ENCODE results near the gene SLC8B1.

SLC8B1 gene

DNA sequence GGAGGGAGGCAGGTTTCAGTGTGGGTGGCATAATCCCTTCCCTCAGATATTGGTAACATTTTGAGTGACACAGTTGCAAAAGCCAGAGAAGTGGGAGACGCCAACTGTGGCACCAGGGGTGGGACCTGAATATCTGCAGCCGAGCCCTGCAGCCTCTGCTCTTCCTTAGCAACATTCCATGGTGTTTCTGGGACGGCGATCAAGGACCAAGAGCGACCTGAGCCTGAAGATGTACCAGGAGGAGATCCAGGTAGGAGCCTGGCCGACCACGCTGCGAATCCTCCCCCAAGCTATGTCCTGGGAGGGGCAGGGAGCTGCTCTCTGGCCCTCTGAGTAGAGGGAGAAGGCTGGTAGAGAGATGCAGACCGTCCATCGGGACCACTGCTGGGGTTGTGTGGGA lies 41.8 kb downstream of the SLC8B1 start:
- in situ Hi-C loops (cut with HindIII; ENCODE audit: low sequenced_read_pairs) = no loop called here
- TF ChIP-seq CTCF (IDR thresholded peaks at IDR 0.05; ENCODE audit: low read depth, low read length) = no peak
- H3K4me3 ChIP-seq (ENCODE audit: low read depth, low read length) = no peak overlapping the region
- no peak for DNase-seq (ENCODE audit: low read depth, low spot score)

DNA sequence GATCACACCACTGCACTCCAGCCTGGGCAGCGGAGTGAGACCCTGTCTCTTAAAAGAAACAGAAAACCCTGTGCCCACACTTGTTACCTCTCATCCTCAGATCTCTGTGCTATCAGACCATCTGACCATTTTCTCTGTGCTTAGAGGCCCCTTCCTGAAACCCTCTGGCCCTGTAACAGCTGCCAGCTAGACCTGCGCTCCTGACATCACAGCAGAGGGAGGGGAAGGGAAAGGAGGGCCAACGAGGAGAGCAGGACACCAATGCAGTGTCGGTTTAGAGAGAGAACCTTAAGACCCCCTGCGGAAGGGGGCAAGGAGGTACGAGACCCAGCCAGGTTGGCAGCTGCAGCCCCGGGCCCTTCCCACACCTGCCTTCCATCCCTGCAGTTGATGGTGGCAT lies 42.4 kb downstream of the SLC8B1 start:
- no peak overlapping the region for H3K4me3 ChIP-seq (ENCODE audit: low read depth, low read length)
- in situ Hi-C loops (cut with HindIII; ENCODE audit: low sequenced_read_pairs) = no loop called here
- TF ChIP-seq CTCF (IDR thresholded peaks at IDR 0.05; ENCODE audit: low read depth, low read length) = no peak
- DNase-seq (ENCODE audit: low read depth, low spot score) = no peak

GRCh38 chr12:113292091-113292490 lies 42.8 kb downstream of the SLC8B1 start:
- TF ChIP-seq CTCF (IDR thresholded peaks at IDR 0.05; ENCODE audit: low read depth, low read length) = no peak
- H3K4me3 ChIP-seq (ENCODE audit: low read depth, low read length) = no peak overlapping the region
- in situ Hi-C loops (cut with HindIII; ENCODE audit: low sequenced_read_pairs) = no loop called here
- peak; percentile 34 for DNase-seq (ENCODE audit: low read depth, low spot score)

DNA sequence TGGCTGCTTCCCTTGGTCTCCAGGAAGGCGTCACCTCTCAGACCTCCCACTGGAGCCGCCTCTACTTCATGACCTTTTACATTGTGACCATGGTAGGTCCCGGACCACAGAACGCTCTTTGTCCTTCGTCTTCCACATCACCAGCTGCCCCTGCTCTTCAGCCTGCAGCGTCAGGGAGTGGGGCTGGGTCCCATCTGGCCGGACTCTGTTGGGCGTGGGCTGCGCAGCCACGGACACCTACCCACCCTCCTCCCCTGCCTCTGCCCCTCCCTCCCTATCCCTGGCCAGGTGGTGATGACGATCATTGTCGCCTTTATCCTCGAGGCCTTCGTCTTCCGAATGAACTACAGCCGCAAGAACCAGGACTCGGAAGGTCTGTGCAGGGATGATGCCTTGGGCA lies 43.3 kb downstream of the SLC8B1 start:
- no peak for TF ChIP-seq CTCF (IDR thresholded peaks at IDR 0.05; ENCODE audit: low read depth, low read length)
- in situ Hi-C loops (cut with HindIII; ENCODE audit: low sequenced_read_pairs) = no loop called here
- no peak for DNase-seq (ENCODE audit: low read depth, low spot score)
- H3K4me3 ChIP-seq (ENCODE audit: low read depth, low read length) = no peak overlapping the region

DNA sequence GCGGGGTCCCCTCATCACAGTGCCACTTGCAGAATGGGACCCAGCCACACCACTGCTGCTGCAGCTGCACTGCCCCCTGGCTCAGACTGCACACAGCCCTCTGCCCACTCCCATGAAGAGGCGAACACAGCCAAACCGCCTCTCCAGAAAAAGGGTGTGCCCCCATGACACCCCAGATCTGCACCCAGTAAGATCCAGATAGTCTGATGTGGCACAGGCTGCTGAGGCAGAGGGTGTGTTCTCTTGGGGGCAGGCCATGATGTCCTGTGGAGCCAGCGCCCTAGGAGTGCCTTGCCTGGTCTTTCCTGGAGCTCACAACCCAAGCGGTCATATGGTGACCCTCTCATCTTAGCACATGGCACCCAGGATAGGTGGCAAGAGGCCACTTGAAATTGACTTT lies 44.4 kb downstream of the SLC8B1 start:
- no peak overlapping the region for H3K4me3 ChIP-seq (ENCODE audit: low read depth, low read length)
- no peak for TF ChIP-seq CTCF (IDR thresholded peaks at IDR 0.05; ENCODE audit: low read depth, low read length)
- in situ Hi-C loops (cut with HindIII; ENCODE audit: low sequenced_read_pairs) = no loop called here
- DNase-seq (ENCODE audit: low read depth, low spot score) = no peak

GRCh38 chr12:113289361-113289760 lies 45.5 kb downstream of the SLC8B1 start:
- in situ Hi-C loops (cut with HindIII; ENCODE audit: low sequenced_read_pairs) = no loop called here
- DNase-seq (ENCODE audit: low read depth, low spot score) = no peak
- no peak for TF ChIP-seq CTCF (IDR thresholded peaks at IDR 0.05; ENCODE audit: low read depth, low read length)
- H3K4me3 ChIP-seq (ENCODE audit: low read depth, low read length) = no peak overlapping the region

DNA sequence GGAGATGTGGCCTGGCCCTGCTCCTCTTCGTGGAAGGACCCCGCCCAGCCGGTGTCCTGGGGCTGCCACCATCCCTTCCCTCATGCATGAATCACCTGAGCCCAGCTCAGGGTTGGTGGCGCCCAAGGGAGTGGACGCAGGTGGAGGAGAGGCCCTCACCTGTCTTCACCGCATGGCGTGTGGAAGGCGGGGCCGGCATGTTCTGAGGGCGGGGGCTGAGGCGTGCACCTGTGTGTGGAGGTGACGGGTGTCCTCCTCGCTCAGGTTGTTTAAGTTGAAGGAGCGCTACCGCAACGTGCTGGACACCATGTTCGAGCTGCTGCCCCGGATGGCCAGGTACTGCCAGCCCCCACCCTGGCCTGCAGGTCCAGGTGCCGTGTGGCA lies 47.0 kb downstream of the SLC8B1 start:
- no peak for TF ChIP-seq CTCF (IDR thresholded peaks at IDR 0.05; ENCODE audit: low read depth, low read length)
- H3K4me3 ChIP-seq (ENCODE audit: low read depth, low read length) = no peak overlapping the region
- in situ Hi-C loops (cut with HindIII; ENCODE audit: low sequenced_read_pairs) = no loop called here
- no peak for DNase-seq (ENCODE audit: low read depth, low spot score)
